SIG-M5 (cell line): ENCODE results near the gene NOL4L.

Experiments
- DNase-seq: peaks from one replicate; lab custom pipeline; 2025; lab: John Stamatoyannopoulos, UW

NOL4L gene

GRCh38 chr20:32523613-32524213 lies 61.4 kb downstream of the NOL4L start:
- no peak for DNase-seq

- DNase-seq: no peak
Measured at GRCh38 chr20:32522776-32523612, 62.1 kb downstream of the NOL4L start.

GRCh38 chr20:32522526-32522775 lies 62.7 kb downstream of the NOL4L start:
- no peak for DNase-seq

- no peak for DNase-seq
Measured at GRCh38 chr20:32521780-32522525, 63.2 kb downstream of the NOL4L start.

- DNase-seq: no peak
Measured at GRCh38 chr20:32520927-32521203, 64.3 kb downstream of the NOL4L start.

GRCh38 chr20:32519381-32519730 lies 65.8 kb downstream of the NOL4L start:
- no peak for DNase-seq

- DNase-seq: no peak
Measured at GRCh38 chr20:32518593-32519380, 66.3 kb downstream of the NOL4L start.

- DNase-seq: no peak
Measured at GRCh38 chr20:32517914-32518592, 67.1 kb downstream of the NOL4L start.

- DNase-seq: no peak
Measured at GRCh38 chr20:32517518-32517873, 67.6 kb downstream of the NOL4L start.

- no peak for DNase-seq
Measured at GRCh38 chr20:32516583-32517517, 68.3 kb downstream of the NOL4L start.

- no peak for DNase-seq
Measured at GRCh38 chr20:32515631-32516101, 69.5 kb downstream of the NOL4L start.

GRCh38 chr20:32514760-32515159 lies 70.4 kb downstream of the NOL4L start:
- DNase-seq: no peak

GRCh38 chr20:32513031-32513866 lies 71.9 kb downstream of the NOL4L start:
- DNase-seq: peak; percentile 25

GRCh38 chr20:32512047-32512385 lies 73.1 kb downstream of the NOL4L start:
- no peak for DNase-seq

- DNase-seq: no peak
Measured at GRCh38 chr20:32511358-32512046, 73.6 kb downstream of the NOL4L start.

GRCh38 chr20:32510601-32511357 lies 74.4 kb downstream of the NOL4L start:
- no peak for DNase-seq

- no peak for DNase-seq
Measured at GRCh38 chr20:32510120-32510600, 75.0 kb downstream of the NOL4L start.

GRCh38 chr20:32509639-32510066 lies 75.5 kb downstream of the NOL4L start:
- no peak for DNase-seq

- DNase-seq: no peak
Measured at GRCh38 chr20:32508775-32509119, 76.4 kb downstream of the NOL4L start.
